Esophagus muscularis mucosa (tissue), 4 donors: Measurements from ENCODE around the gene CYP19A1. TPM values are rescaled to one million over a fixed set of nuclear protein-coding genes. Genes with fewer than 3 reads are reported as not detected.

Source experiments
- DNase-seq: peaks from one replicate; pipeline ENCODE4 v3.0.0-alpha.2; 2017; ENCODE audit errors: extremely low spot score
- H3K27ac ChIP-seq, 4 donors: fragments of 200-600 bp; sonication (generic); replicated peaks in 1 of 4; 1 replicate in 3 of 4; 2 replicates in 1 of 4; pipeline ENCODE4 v1.5.1; 2016 to 2019; ENCODE audit warnings: mild to moderate bottlenecking in 1 of 4
- H3K27me3 ChIP-seq, 4 donors: fragments of 200-600 bp; sonication (generic); one replicate each; pipeline versions ENCODE4 v1.5.1 to v1.6.0; 2016 to 2019
- H3K36me3 ChIP-seq, 4 donors: fragments of 200-600 bp; sonication (generic); one replicate each; pipeline ENCODE4 v1.5.1; 2016 to 2019
- H3K4me1 ChIP-seq, 4 donors: fragments of 200-600 bp; sonication (generic); one replicate each; pipeline ENCODE4 v1.5.1; 2016 to 2019
- H3K4me3 ChIP-seq, 4 donors: fragments of 200-600 bp; sonication (generic); 1 replicate in 2 of 4; 2 replicates in 2 of 4; pipeline ENCODE4 v1.5.1; 2016 to 2019; ENCODE audit warnings: mild to moderate bottlenecking in 4 of 4, moderate library complexity in 1 of 4
- H3K9me3 ChIP-seq, 4 donors: fragments of 200-600 bp; sonication (generic); 1 replicate in 3 of 4; 2 replicates in 1 of 4; pipeline ENCODE4 v1.5.1; 2016 to 2019
- EP300 ChIP-seq: sonication (generic); formaldehyde crosslinking; IDR thresholded peaks from one replicate; pipeline ENCODE4 v1.6.1; 2017; ENCODE audit warnings: antibody characterized with exemption
- POLR2A ChIP-seq: fragments of 450-650 bp; IDR thresholded peaks from one replicate; pipeline ENCODE4 v1.6.1; 2017; ENCODE audit warnings: antibody characterized with exemption, moderate library complexity, mild to moderate bottlenecking, low read depth
- POLR2AphosphoS5 ChIP-seq, 2 donors: sonication (generic); formaldehyde crosslinking; IDR thresholded peaks; one replicate each; pipeline ENCODE4 v1.6.1; 2017; ENCODE audit warnings: antibody characterized with exemption in 2 of 2
- WGBS: methylation state at CpG from one replicate; pipeline ENCODE4 v1.1.5; 2018; 5-methylcytosine and 5-hydroxymethylcytosine counted together
- intact Hi-C: fragments of 100-400 bp; cut with DNase I; formaldehyde crosslinking; loops from one replicate; pipeline ENCODE4 v1.15.1; 2023
- total RNA-seq, 4 donors: library from RNA; depleted of rRNA; stranded (reverse); fragments of >200 nt; gene quantifications; one replicate each; pipeline versions ENCODE4 v1.1.0 to v1.2.1, GENCODE V29; 2016
- TF ChIP-seq, protein P1 (sequence below), 3 experiments: fragments of 200-600 bp in 2 of 3; fragments of 450-650 bp in 1 of 3; sonication (generic) in 2 of 3; IDR thresholded peaks; one replicate each; pipeline ENCODE4 v1.5.1; 2017 to 2019; ENCODE audit warnings: antibody characterized with exemption in 3 of 3, mild to moderate bottlenecking in 2 of 3, moderate library complexity in 1 of 3

The CYP19A1 gene
- total RNA-seq, 4 donors from 2014 or later: 1.5 to 3.5 (median 2.1) TPM; not detected in 1

DNA sequence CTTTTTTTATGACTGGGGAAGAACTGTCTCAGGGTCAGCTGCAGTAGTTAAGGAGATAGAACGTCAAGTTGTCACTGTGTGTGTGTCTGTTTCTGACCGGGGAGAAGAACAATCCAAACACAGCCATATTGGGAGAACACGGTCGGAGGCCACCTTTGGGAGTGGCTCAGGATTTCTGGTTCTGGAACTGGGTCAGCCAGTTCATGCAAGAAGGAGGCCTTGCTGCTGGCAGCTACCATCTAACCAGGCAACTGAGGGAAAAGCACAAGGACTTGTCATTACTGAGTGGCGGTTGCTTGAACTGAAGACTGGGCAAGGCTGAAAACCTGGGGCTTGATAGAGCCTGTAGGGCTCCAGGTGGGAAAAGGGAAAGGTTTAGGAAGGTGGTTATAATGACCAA lies 27.7 kb upstream of the CYP19A1 start:
- 84% methylated on average over 5 of the region's 5 CpGs for WGBS
- intact Hi-C loops: no loop called here
- H3K27me3 ChIP-seq: no peaks in the 10 kb centered on the region

DNA sequence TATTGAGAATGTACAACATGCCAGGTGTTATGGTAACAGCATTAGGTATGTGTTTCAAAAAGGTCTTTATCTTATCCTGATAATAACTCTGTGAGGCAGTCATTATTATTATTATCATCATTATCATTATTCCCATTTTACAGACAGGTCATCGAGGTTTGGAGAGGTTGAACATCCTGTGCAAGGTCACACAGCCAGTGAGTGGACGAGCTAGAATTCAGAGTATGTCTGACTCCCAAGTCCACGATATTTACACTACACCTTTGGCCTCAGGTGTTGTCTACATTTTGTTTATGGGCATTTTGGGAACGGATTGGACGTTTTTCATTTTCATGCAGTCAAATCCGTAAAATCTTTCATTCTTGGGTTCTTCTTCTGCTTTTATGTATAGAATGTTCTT lies 27.0 kb upstream of the CYP19A1 start:
- TF ChIP-seq POLR2AphosphoS5 (IDR thresholded peaks at IDR 0.05): no peak
- no peak for TF ChIP-seq EP300
- TF ChIP-seq POLR2A: no peak
- TF ChIP-seq, protein P1, sequence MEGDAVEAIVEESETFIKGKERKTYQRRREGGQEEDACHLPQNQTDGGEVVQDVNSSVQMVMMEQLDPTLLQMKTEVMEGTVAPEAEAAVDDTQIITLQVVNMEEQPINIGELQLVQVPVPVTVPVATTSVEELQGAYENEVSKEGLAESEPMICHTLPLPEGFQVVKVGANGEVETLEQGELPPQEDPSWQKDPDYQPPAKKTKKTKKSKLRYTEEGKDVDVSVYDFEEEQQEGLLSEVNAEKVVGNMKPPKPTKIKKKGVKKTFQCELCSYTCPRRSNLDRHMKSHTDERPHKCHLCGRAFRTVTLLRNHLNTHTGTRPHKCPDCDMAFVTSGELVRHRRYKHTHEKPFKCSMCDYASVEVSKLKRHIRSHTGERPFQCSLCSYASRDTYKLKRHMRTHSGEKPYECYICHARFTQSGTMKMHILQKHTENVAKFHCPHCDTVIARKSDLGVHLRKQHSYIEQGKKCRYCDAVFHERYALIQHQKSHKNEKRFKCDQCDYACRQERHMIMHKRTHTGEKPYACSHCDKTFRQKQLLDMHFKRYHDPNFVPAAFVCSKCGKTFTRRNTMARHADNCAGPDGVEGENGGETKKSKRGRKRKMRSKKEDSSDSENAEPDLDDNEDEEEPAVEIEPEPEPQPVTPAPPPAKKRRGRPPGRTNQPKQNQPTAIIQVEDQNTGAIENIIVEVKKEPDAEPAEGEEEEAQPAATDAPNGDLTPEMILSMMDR (IDR thresholded peaks at IDR 0.05): no peak
- Histone ChIP-seq H3K4me1 (peaks cover 0 to 33% (median 13%) of the 10 kb centered on the region in 4 donors), H3K9me3 (no peaks in the 10 kb centered on the region), H3K4me3 (no peak overlapping the region), H3K36me3 (no peaks in the 10 kb centered on the region), H3K27ac (no peak overlapping the region), H3K27me3 (no peaks in the 10 kb centered on the region)
- no peak for DNase-seq
- WGBS: 89% methylated on average over 6 of the region's 6 CpGs
- intact Hi-C loops: no loop called here

More for the DNA sequence above, 27.7 kb upstream of the CYP19A1 start:
- Histone ChIP-seq H3K9me3 (no peaks in the 10 kb centered on the region), H3K4me3 (no peak overlapping the region), H3K27ac (no peak overlapping the region), H3K4me1 (peaks cover 0 to 38% (median 14%) of the 10 kb centered on the region in 4 donors), H3K36me3 (no peaks in the 10 kb centered on the region)
- DNase-seq: no peak
- TF ChIP-seq POLR2AphosphoS5 (IDR thresholded peaks at IDR 0.05) (no peak), EP300 (no peak), POLR2A (no peak)
- TF ChIP-seq, protein P1 (IDR thresholded peaks at IDR 0.05): no peak

DNA sequence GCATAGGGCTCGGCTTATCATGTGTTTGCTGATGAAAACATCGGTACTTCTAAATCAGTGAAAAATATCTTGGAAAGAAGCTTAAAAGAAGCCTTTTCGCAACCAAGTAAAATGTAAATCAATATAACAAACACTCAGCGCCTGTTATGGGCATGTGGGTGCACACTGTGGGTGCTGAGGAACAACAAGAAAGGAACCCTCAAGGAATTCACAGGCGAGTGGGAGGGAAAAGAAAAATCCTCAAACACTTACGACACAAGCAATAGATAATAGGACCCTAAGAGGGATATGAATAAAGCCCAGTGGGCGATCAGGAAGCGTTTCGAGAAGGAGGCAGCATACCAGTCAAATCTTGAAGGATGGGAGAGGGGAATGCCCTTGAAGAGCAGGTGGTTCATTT lies 25.0 kb upstream of the CYP19A1 start:
- H3K4me1 ChIP-seq: peaks cover 0 to 18% (median 2%) of the 10 kb centered on the region in 4 donors
- no peaks in the 10 kb centered on the region for H3K27me3 ChIP-seq
- no peaks in the 10 kb centered on the region for H3K36me3 ChIP-seq
- WGBS: 80% methylated on average over 9 of the region's 9 CpGs
- H3K27ac ChIP-seq: no peak overlapping the region
- no peak for TF ChIP-seq POLR2AphosphoS5 (IDR thresholded peaks at IDR 0.05)
- no peak for TF ChIP-seq EP300
- TF ChIP-seq POLR2A: no peak
- no peak for DNase-seq
- no peaks in the 10 kb centered on the region for H3K9me3 ChIP-seq
- no peak overlapping the region for H3K4me3 ChIP-seq
- intact Hi-C loops: no loop called here

DNA sequence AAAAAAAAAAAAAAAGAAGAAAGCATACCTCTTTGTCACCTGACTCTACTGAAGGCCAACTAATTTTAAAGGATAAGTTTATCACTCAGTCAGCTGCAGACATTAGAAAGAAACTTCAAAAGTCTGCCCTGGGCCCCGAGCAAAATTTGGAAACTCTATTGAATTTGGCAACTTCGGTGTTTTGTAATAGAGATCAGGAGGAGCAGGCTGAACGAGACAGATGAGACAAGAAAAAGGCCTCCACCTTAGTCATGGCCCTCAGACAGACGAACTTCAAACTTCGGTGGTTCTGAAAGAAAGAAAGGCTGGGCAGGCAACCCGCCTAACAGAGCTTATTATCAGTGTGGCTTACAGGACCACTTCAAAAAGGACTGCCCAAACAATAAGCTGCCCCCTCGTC lies 21.6 kb upstream of the CYP19A1 start:
- DNase-seq: no peak
- intact Hi-C loops: no loop called here
- 83% methylated on average over 7 of the region's 7 CpGs for WGBS

DNA sequence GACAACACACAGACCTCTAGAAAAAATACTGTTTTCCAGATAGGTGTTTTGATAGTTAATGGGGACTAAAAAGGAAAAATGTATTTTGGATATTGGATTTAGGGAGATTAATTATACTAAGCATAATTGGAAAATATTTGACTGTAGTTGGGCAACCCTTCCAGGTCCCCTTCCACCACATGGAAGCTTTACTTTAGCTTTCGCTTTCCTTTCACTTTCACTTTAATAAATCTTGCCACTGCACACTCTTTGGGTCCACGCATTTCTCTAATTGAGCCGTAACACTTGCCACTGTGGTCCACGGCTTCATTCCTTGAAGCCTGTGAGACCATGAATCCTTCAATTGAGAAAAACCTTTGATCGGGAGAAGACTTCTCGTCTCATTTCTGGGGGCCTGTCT lies 18.6 kb upstream of the CYP19A1 start:
- intact Hi-C loops: no loop called here
- H3K36me3 ChIP-seq: no peaks in the 10 kb centered on the region

More for the DNA sequence above, 21.6 kb upstream of the CYP19A1 start:
- TF ChIP-seq, protein P1 (IDR thresholded peaks at IDR 0.05): no peak
- no peak for TF ChIP-seq POLR2A
- TF ChIP-seq EP300: no peak
- TF ChIP-seq POLR2AphosphoS5 (IDR thresholded peaks at IDR 0.05): no peak
- Histone ChIP-seq H3K36me3 (no peaks in the 10 kb centered on the region), H3K9me3 (no peaks in the 10 kb centered on the region), H3K4me3 (no peak overlapping the region), H3K4me1 (no peaks in the 10 kb centered on the region), H3K27me3 (no peaks in the 10 kb centered on the region), H3K27ac (no peak overlapping the region)

More for the DNA sequence above, 18.6 kb upstream of the CYP19A1 start:
- DNase-seq: no peak
- TF ChIP-seq POLR2AphosphoS5 (IDR thresholded peaks at IDR 0.05) (no peak), POLR2A (no peak), EP300 (no peak)
- TF ChIP-seq, protein P1 (IDR thresholded peaks at IDR 0.05): no peak
- Histone ChIP-seq H3K27me3 (no peaks in the 10 kb centered on the region), H3K4me1 (no peaks in the 10 kb centered on the region), H3K27ac (no peak overlapping the region), H3K9me3 (no peaks in the 10 kb centered on the region), H3K4me3 (no peak overlapping the region)
- 95% methylated on average over 6 of the region's 6 CpGs for WGBS
